HG03469 (cell line): Measurements from ENCODE around the gene WIPF2.
"Not testable (repeated sequence)": the region's sequence is repeated elsewhere in the genome, so short reads cannot be mapped to it uniquely, and the experiment has no call there.

Experiments
- ATAC-seq: cut with Tn5 transposase; IDR thresholded peaks from one replicate; pipeline ENCODE4 v1.9.1; 2021; ENCODE audit warnings: mild to moderate bottlenecking, moderate library complexity, moderate number of reproducible peaks; ENCODE audit not compliant: unreplicated experiment

The WIPF2 gene

GRCh38 chr17:40293363-40293762 lies 74.3 kb downstream of the WIPF2 start:
- no peak for ATAC-seq

GRCh38 chr17:40295488-40296436 lies 76.7 kb downstream of the WIPF2 start:
- no peak for ATAC-seq

GRCh38 chr17:40297511-40297910 lies 78.4 kb downstream of the WIPF2 start:
- no peak for ATAC-seq

GRCh38 chr17:40298726-40299125 lies 79.6 kb downstream of the WIPF2 start:
- no peak for ATAC-seq

GRCh38 chr17:40299159-40299757 lies 80.2 kb downstream of the WIPF2 start:
- not testable (repeated sequence) for ATAC-seq

- no peak for ATAC-seq
Measured at GRCh38 chr17:40301315-40301714, 82.2 kb downstream of the WIPF2 start.

- no peak for ATAC-seq
Measured at GRCh38 chr17:40303009-40303657, 84.0 kb downstream of the WIPF2 start.

- no peak for ATAC-seq
Measured at GRCh38 chr17:40303708-40304551, 84.8 kb downstream of the WIPF2 start.

- ATAC-seq = not testable (repeated sequence)
Measured at GRCh38 chr17:40304552-40304863, 85.4 kb downstream of the WIPF2 start.

- ATAC-seq = not testable (repeated sequence)
Measured at GRCh38 chr17:40304866-40305265, 85.8 kb downstream of the WIPF2 start.

GRCh38 chr17:40306395-40306794 lies 87.3 kb downstream of the WIPF2 start:
- no peak for ATAC-seq

GRCh38 chr17:40307001-40307730 lies 88.1 kb downstream of the WIPF2 start:
- no peak for ATAC-seq

GRCh38 chr17:40307740-40308239 lies 88.7 kb downstream of the WIPF2 start:
- ATAC-seq = no peak

- no peak for ATAC-seq
Measured at GRCh38 chr17:40309031-40309948, 90.2 kb downstream of the WIPF2 start, which contains the start of gene RARA. Gene RARA, plus strand, starts transcription at chr17:40309180. Its CDS starts 22,039 bp downstream, at chr17:40331219.

GRCh38 chr17:40309949-40310510 lies 90.9 kb downstream of the WIPF2 start:
- ATAC-seq = no peak

- no peak for ATAC-seq
Measured at GRCh38 chr17:40310882-40311391, 91.8 kb downstream of the WIPF2 start.

GRCh38 chr17:40311575-40311974 lies 92.5 kb downstream of the WIPF2 start:
- ATAC-seq = no peak

GRCh38 chr17:40312131-40312731 lies 93.1 kb downstream of the WIPF2 start:
- no peak for ATAC-seq
